ENCODE measurements around the gene OR1E1. TPM values are rescaled to one million over a fixed set of nuclear protein-coding genes. Genes with fewer than 3 reads are reported as not detected.

The OR1E1 gene
- total RNA-seq, 1 experiment from 2014 or later: not detected

Other genes with a start within 250 kb of the OR1E1 start
- gene OR1A2, start 200.9 kb downstream of the OR1E1 start, total RNA-seq (2014; rRNA removed): not detected in 2 replicates
- not detected in 2 replicates for gene OR1A1, start 190.7 kb downstream of the OR1E1 start, total RNA-seq (2014; rRNA removed)
- not detected in 2 replicates for gene OR3A1, start 100.0 kb downstream of the OR1E1 start, total RNA-seq (2014; rRNA removed)
- gene OR3A2, start 12.1 kb downstream of the OR1E1 start, total RNA-seq (2014; rRNA removed): not detected in 2 replicates
- not detected in 2 replicates for gene OR3A3, start 13.0 kb upstream of the OR1E1 start, total RNA-seq (2014; rRNA removed)
- gene OR1E2, start 35.4 kb upstream of the OR1E1 start, total RNA-seq (2014; rRNA removed): not detected in 2 replicates
- not detected in 2 replicates for gene SPATA22, start 73.4 kb upstream of the OR1E1 start, total RNA-seq (2014; rRNA removed)
- 0.23 and 0.45 TPM in 2 replicates for gene ASPA, start 77.6 kb upstream of the OR1E1 start, total RNA-seq (2014; rRNA removed)
- 0.71 and 1.3 TPM in 2 replicates for gene TRPV3, start 159.4 kb upstream of the OR1E1 start, total RNA-seq (2014; rRNA removed)
- 0.51 and 0.86 TPM in 2 replicates for gene TRPV1, start 211.0 kb upstream of the OR1E1 start, total RNA-seq (2014; rRNA removed)
- gene SHPK, start 237.8 kb upstream of the OR1E1 start, total RNA-seq (2014; rRNA removed): 17.4 and 17.8 TPM in 2 replicates
- gene CTNS, start 238.3 kb upstream of the OR1E1 start, total RNA-seq (2014; rRNA removed): 20.3 and 29.1 TPM in 2 replicates